DOHH2 (cell line): ENCODE data around the gene HEPHL1.

Experiments
- H3F3A ChIP-seq: fragments of 200-600 bp; sonication (generic), shearing (Covaris generic); 2 replicates; pipeline ENCODE4 v1.6.0; 2016; ENCODE audit warnings: antibody characterized with exemption, mild to moderate bottlenecking; ENCODE audit not compliant: control insufficient read depth, insufficient read depth
- H3K27ac ChIP-seq: fragments of 200-600 bp; sonication (generic); 2 replicates; pipeline ENCODE4 v1.5.1; 2014; ENCODE audit warnings: low read depth, mild to moderate bottlenecking, low read length, moderate library complexity
- H3K27me3 ChIP-seq: fragments of 200-600 bp; sonication (generic); 2 replicates; pipeline ENCODE4 v1.6.1; 2014; ENCODE audit warnings: mild to moderate bottlenecking, low read length, mixed read lengths; ENCODE audit not compliant: control insufficient read depth
- H3K36me3 ChIP-seq: fragments of 200-600 bp; sonication (generic); 2 replicates; pipeline ENCODE4 v1.6.1; 2014; ENCODE audit warnings: mild to moderate bottlenecking, low read length, moderate library complexity, mixed read lengths; ENCODE audit not compliant: control insufficient read depth
- H3K4me1 ChIP-seq: fragments of 200-600 bp; sonication (generic); 2 replicates; pipeline ENCODE4 v1.6.1; 2014; ENCODE audit warnings: mild to moderate bottlenecking, low read length, mixed read lengths; ENCODE audit not compliant: control insufficient read depth
- H3K4me2 ChIP-seq: fragments of 200-600 bp; sonication (generic); 2 replicates; pipeline ENCODE4 v1.6.0; 2014; ENCODE audit warnings: mild to moderate bottlenecking, low read length, moderate library complexity
- H3K4me3 ChIP-seq: fragments of 200-600 bp; sonication (generic); 2 replicates; pipeline ENCODE4 v1.5.1; 2014; ENCODE audit warnings: mild to moderate bottlenecking, low read length, mixed read lengths
- H3K79me2 ChIP-seq: fragments of 200-600 bp; sonication (generic); 2 replicates; pipeline ENCODE4 v1.6.1; 2014; ENCODE audit warnings: mild to moderate bottlenecking, low read length, mixed read lengths; ENCODE audit not compliant: control insufficient read depth
- H3K9me2 ChIP-seq: fragments of 200-600 bp; sonication (generic); replicated peaks from 2 replicates; pipeline ENCODE4 v1.6.1; 2014; ENCODE audit warnings: mild to moderate bottlenecking, low read length, mixed read lengths; ENCODE audit not compliant: control insufficient read depth
- H3K9me3 ChIP-seq: fragments of 200-600 bp; sonication (generic); 2 replicates; pipeline ENCODE4 v1.6.1; 2014; ENCODE audit warnings: antibody characterized with exemption, low read length, mixed read lengths; ENCODE audit not compliant: control insufficient read depth, insufficient read depth
- H4K20me1 ChIP-seq: fragments of 200-600 bp; sonication (generic); 2 replicates; pipeline ENCODE4 v1.6.0; 2014; ENCODE audit warnings: low read depth, mild to moderate bottlenecking, antibody characterized with exemption, low read length, moderate library complexity; ENCODE audit not compliant: control insufficient read depth, insufficient read depth
- CTCF ChIP-seq: fragments of 200-600 bp; sonication (generic); IDR thresholded peaks from one replicate; pipeline ENCODE4 v1.5.1; 2014; ENCODE audit warnings: antibody characterized with exemption, mild to moderate bottlenecking, low read depth, low read length; ENCODE audit not compliant: poor library complexity, severe bottlenecking
- EZH2phosphoT487 ChIP-seq: fragments of 200-600 bp; sonication (generic); IDR thresholded peaks from 2 replicates; pipeline ENCODE4 v1.6.1; 2017; ENCODE audit warnings: borderline replicate concordance, mild to moderate bottlenecking, antibody characterized with exemption, low read length, moderate library complexity, mixed read lengths

Gene HEPHL1

GRCh38 chr11:94134651-94135512, 113.7 kb downstream of the HEPHL1 start:
- Histone ChIP-seq H3K36me3 (no peaks in the 10 kb centered on the region), H3K27me3 (no peaks in the 10 kb centered on the region), H3K4me1 (peaks cover 29% of the 10 kb centered on the region), H3K27ac (no peak overlapping the region), H3F3A (no peaks in the 10 kb centered on the region), H3K4me3 (no peak overlapping the region), H4K20me1 (peaks cover 5% of the 10 kb centered on the region; the same call in 1 of the 2 replicates), H3K79me2 (peaks cover 83% of the 10 kb centered on the region), H3K9me3 (no peaks in the 10 kb centered on the region), H3K9me2 (no peaks in the 10 kb centered on the region), H3K4me2 (peak overlapping the region; percentile 52)
- no peak for TF ChIP-seq EZH2phosphoT487
- TF ChIP-seq CTCF = no peak

GRCh38 chr11:94139416-94139815, 118.3 kb downstream of the HEPHL1 start:
- peaks cover 12% of the 10 kb centered on the region for H3K4me1 ChIP-seq
- no peak overlapping the region for H3K27ac ChIP-seq
- H3K36me3 ChIP-seq = no peaks in the 10 kb centered on the region
- peaks cover 62% of the 10 kb centered on the region for H3K79me2 ChIP-seq
- TF ChIP-seq CTCF (no peak), EZH2phosphoT487 (no peak)
- H3K9me3 ChIP-seq = no peaks in the 10 kb centered on the region
- H4K20me1 ChIP-seq = peaks cover 5% of the 10 kb centered on the region; the same call in 1 of the 2 replicates
- no peak overlapping the region for H3K4me3 ChIP-seq
- H3K27me3 ChIP-seq = no peaks in the 10 kb centered on the region
- H3K4me2 ChIP-seq = no peak overlapping the region
- H3F3A ChIP-seq = no peaks in the 10 kb centered on the region
- no peaks in the 10 kb centered on the region for H3K9me2 ChIP-seq

- Histone ChIP-seq H3K27me3 (no peaks in the 10 kb centered on the region), H3K36me3 (no peaks in the 10 kb centered on the region), H3K4me2 (no peak overlapping the region), H3K9me2 (no peaks in the 10 kb centered on the region), H4K20me1 (no peaks in the 10 kb centered on the region), H3F3A (no peaks in the 10 kb centered on the region), H3K9me3 (no peaks in the 10 kb centered on the region), H3K27ac (no peak overlapping the region), H3K4me1 (peaks cover 4% of the 10 kb centered on the region), H3K4me3 (no peak overlapping the region), H3K79me2 (peaks cover 60% of the 10 kb centered on the region)
- TF ChIP-seq EZH2phosphoT487 = no peak
- TF ChIP-seq CTCF = no peak
Observed at GRCh38 chr11:94140154-94140655, 119.1 kb downstream of the HEPHL1 start.
